Activated CD4-positive, alpha-beta T cell treated with anti-CD3 and anti-CD28 coated beads, Interleukin-2, amount 10 ng/mL, durations not matched to agents 24 days and 14 days (primary cell): ENCODE measurements around the gene SLCO1B1. TPM values are rescaled to one million over a fixed set of nuclear protein-coding genes. Genes with fewer than 3 reads are reported as not detected.
"Not testable (repeated sequence)": the region's sequence is repeated elsewhere in the genome, so short reads cannot be mapped to it uniquely, and the experiment has no call there.

Experiments
- DNase-seq: peaks from one replicate; pipeline ENCODE4 v3.0.0; 2022
- H3K27ac Mint-ChIP-seq: one replicate; pipeline ENCODE4 v1.8.0; 2022; ENCODE audit warnings: mild to moderate bottlenecking, mixed read lengths
- H3K27me3 Mint-ChIP-seq: one replicate; pipeline ENCODE4 v1.8.0; 2022; ENCODE audit warnings: mixed read lengths
- H3K36me3 Mint-ChIP-seq: one replicate; pipeline ENCODE4 v1.8.0; 2022; ENCODE audit warnings: low read depth, mild to moderate bottlenecking, mixed read lengths
- H3K4me1 Mint-ChIP-seq: one replicate; pipeline ENCODE4 v1.8.0; 2021; ENCODE audit warnings: mixed read lengths
- H3K4me3 Mint-ChIP-seq: one replicate; pipeline ENCODE4 v1.8.0; 2022; ENCODE audit warnings: mild to moderate bottlenecking, moderate library complexity, mixed read lengths
- H3K9me3 Mint-ChIP-seq: one replicate; pipeline ENCODE4 v1.8.0; 2021; ENCODE audit warnings: mixed read lengths
- intact Hi-C: fragments of 100-400 bp; cut with micrococcal nuclease; formaldehyde crosslinking; loops from one replicate; pipeline ENCODE4 v1.15.1; 2023
- total RNA-seq: library from RNA; stranded (reverse); gene quantifications from 2 replicates; pipeline ENCODE4 v1.2.3, GENCODE V29; 2022

The SLCO1B1 gene
- total RNA-seq, 1 donor from 2014 or later = not detected

DNA sequence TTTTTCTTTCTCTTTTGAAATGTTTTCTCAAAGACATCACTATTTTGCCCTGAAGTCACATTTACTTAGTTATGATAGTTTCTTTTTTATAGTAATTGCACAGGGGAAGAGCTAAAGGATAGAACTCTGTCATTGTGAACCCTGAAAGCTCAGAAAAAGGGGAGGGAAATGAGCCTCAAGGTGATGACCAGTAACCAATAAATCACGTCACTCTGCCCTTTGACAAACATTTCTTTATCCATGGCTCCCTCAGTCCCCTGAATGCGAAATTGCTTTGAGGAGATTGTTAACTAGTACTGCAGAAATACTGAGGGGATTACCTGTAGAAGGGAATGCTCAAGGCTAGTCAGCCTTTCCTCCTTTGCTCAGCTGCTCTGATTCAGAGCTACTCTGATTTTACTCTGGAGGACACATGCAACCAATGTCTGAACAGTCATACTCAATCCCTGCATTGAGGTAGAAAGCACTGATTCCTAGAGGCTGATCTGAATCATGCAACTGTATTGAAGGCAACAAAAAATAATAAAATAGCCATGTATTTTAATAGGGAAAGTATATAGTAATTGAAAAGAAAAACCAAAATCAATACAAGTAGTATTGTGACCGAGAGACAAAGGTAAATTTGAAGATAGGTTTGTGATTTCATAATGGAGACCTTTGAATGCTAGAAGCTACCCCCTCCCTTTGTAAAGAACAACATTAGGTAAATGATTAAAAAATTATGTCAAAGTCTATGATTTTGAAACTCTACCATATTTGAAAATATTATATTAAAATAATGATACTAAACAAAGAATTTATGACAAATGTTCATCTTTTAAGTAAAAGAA is 24.7 kb downstream of the SLCO1B1 start:
- Mint-ChIP-seq H3K9me3 (no peaks in the 10 kb centered on the region), H3K4me3 (no peak overlapping the region), H3K27ac (no peak overlapping the region), H3K4me1 (peaks cover 2% of the 10 kb centered on the region), H3K36me3 (no peaks in the 10 kb centered on the region), H3K27me3 (no peaks in the 10 kb centered on the region)
- no peak for DNase-seq
- intact Hi-C loops = no loop called here

DNA sequence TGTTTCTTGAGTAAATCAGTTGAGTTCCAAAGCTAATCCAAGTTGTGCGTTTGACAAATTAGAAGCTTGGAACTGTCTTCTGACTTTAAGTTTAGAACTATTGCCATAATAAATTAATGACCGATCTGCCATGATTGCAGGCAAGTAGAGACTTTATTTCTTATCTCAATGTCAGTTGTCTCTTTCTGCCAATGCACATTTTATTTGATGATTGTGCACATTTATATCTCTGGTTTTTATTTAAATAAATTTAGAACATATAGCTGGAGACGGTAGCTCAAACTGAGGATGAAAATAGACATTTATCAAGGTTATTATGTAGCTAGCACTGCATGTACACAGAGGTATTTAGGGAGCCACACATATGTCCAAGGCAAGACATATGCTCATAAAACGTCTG is 34.1 kb downstream of the SLCO1B1 start:
- intact Hi-C loops = loop anchor here (10.0 kb wide), 2 partner anchors 220 to 700 kb away; no protein-coding TSS in a partner anchor
- no peaks in the 10 kb centered on the region for H3K9me3 Mint-ChIP-seq

DNA sequence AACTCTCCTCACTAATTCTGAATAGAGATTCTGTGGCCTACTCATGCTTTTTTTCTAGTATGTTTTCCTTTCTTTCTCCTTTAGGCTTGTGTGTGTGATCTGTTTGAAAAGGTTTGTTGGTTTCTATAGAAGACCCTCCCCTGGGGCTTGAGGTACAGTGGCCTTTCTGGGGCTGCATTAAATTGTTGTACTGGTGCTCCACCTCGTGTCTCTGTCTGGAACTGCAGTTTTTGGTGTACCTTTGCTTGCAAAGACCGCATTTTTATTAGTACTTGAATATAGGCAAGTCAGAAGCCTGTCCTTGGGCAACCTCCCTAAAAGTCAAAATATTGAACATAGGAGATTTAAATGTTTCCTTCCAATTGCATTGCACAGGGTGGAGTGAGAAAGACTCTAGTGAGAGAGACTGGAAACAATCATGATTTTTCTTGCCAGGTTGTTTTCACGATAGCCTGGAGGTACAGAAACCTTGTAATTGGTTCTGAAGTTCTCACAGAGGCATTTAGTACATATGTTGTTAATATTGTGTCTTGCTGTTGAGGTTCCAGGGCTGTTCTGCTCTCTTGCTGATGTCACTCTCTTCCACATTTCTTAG is 39.0 kb downstream of the SLCO1B1 start:
- Mint-ChIP-seq H3K9me3 (no peaks in the 10 kb centered on the region), H3K4me3 (no peak overlapping the region), H3K27me3 (no peaks in the 10 kb centered on the region), H3K27ac (no peak overlapping the region), H3K36me3 (no peaks in the 10 kb centered on the region), H3K4me1 (no peaks in the 10 kb centered on the region)
- intact Hi-C loops = loop anchor here (2.0 to 10.0 kb wide), 3 partner anchors 225 to 705 kb away; no protein-coding TSS in a partner anchor
- DNase-seq = peak; percentile 79

More for the DNA sequence above, 34.1 kb downstream of the SLCO1B1 start:
- no peak overlapping the region for H3K27ac Mint-ChIP-seq
- no peak overlapping the region for H3K4me3 Mint-ChIP-seq
- H3K4me1 Mint-ChIP-seq = no peaks in the 10 kb centered on the region
- no peak for DNase-seq
- H3K27me3 Mint-ChIP-seq = no peaks in the 10 kb centered on the region
- no peaks in the 10 kb centered on the region for H3K36me3 Mint-ChIP-seq

DNA sequence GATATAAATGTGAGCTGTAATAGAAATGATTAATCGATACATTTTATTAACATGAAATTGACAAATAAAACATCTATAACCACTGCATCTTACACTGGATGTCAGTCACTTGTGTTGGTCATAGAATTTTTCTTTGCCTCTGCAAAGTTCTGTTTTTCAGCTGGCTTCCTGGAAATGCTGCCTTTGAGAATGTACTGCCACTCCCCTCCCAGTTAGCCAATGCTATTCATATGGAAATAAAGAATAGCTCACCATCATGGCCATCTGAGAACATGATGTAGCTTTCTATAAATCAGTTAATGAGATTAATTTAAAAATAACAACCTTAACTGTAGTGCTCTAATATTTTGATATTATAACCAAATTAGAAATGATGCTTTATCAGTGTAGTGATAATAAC is 41.1 kb downstream of the SLCO1B1 start:
- Mint-ChIP-seq H3K4me1 (no peaks in the 10 kb centered on the region), H3K36me3 (no peaks in the 10 kb centered on the region), H3K4me3 (no peak overlapping the region), H3K27me3 (no peaks in the 10 kb centered on the region), H3K9me3 (no peaks in the 10 kb centered on the region), H3K27ac (no peak overlapping the region)
- intact Hi-C loops = no loop called here
- no peak for DNase-seq

DNA sequence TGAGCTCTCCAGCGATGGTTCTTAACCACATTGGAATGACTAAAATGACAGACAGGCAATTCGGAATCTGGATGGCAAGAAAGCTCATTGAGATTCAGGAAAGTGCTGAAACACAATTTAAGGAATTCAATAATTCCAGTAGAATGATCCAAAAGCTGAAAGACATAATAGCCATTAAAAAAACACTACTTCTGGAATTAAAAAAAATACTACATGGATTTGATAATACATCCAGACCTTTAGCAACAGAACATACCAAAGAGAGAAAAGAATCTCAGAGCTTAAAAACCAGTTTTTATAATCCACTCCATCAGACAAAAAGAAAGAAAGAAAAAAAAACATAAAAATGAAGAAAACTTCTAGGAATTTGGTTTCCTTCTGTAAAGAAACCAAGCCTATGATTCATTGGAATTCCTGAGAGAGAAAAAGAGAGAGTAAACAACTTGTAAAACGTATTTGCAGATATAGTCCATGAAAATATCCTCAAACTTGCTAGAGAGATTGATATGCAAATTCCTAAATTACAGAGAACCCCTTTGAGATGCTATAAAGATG is 52.8 kb downstream of the SLCO1B1 start:
- DNase-seq = no peak
- no peak overlapping the region for H3K4me3 Mint-ChIP-seq
- no peak overlapping the region for H3K27ac Mint-ChIP-seq
- no peaks in the 10 kb centered on the region for H3K4me1 Mint-ChIP-seq
- no peaks in the 10 kb centered on the region for H3K9me3 Mint-ChIP-seq
- no peaks in the 10 kb centered on the region for H3K27me3 Mint-ChIP-seq
- H3K36me3 Mint-ChIP-seq = no peaks in the 10 kb centered on the region
- intact Hi-C loops = no loop called here

DNA sequence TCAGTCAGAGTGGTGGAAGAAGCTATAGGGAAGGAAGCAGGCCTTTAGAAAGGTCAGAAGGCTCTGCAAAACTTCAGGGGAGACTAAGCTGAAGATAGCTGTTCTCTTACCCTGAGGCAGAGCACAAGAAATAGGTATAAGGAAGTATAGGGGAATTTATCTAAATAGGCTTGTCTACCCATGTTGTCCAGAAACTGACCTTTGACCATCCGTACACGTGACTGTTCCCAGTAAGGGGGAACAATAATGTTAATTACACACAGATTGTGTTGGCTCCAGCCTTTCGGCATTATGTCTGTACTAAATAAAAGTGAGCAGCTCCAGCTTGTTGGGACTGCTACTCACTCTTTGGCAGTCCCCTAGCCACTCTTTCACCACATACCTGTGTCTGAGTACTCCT is 59.0 kb downstream of the SLCO1B1 start:
- H3K27me3 Mint-ChIP-seq = no peaks in the 10 kb centered on the region
- no peak overlapping the region for H3K27ac Mint-ChIP-seq
- no peaks in the 10 kb centered on the region for H3K9me3 Mint-ChIP-seq
- intact Hi-C loops = no loop called here
- no peak overlapping the region for H3K4me3 Mint-ChIP-seq
- H3K4me1 Mint-ChIP-seq = no peaks in the 10 kb centered on the region
- H3K36me3 Mint-ChIP-seq = no peaks in the 10 kb centered on the region
- no peak for DNase-seq

DNA sequence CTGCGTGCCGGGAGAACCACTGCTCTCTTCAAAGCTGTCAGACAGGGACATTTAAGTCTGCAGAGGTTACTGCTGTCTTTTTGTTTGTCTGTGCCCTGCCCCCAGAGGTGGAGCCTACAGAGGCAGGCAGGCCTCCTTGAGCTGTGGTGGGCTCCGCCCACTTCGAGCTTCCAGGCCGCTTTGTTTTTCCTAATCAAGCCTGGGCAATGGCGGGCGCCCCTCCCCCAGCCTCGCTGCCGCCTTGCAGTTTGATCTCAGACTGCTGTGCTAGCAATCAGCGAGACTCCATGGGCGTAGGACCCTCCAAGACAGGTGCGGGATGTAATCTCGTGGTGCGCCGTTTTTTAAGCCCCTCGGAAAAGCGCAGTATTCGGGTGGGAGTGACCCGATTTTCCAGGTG is 83.4 kb downstream of the SLCO1B1 start:
- H3K4me3 Mint-ChIP-seq, intact Hi-C loops, H3K9me3 Mint-ChIP-seq, H3K36me3 Mint-ChIP-seq, H3K27ac Mint-ChIP-seq, H3K27me3 Mint-ChIP-seq, DNase-seq, H3K4me1 Mint-ChIP-seq: not testable (repeated sequence)

DNA sequence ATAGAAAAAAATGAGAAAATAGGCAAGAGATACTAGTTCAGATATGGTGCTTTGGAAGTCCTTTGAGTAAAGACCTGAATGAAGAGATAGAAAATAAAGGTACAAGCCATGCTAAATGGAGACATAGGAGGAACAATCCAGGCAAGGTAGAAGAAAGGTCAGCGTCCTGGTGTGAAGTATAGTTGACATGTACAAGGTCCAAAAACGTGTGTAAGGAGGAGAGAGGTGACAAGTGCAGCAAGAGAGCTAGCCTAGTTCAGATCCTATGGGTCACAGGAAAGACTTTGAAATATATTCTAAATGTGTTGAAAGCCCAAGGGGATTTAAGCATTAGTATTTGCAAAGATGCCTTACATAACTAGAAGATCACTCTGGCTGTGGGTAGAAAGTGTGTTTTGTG is 88.2 kb downstream of the SLCO1B1 start:
- no peaks in the 10 kb centered on the region for H3K9me3 Mint-ChIP-seq
- H3K27me3 Mint-ChIP-seq = no peaks in the 10 kb centered on the region
- no peak for DNase-seq
- no peaks in the 10 kb centered on the region for H3K4me1 Mint-ChIP-seq
- H3K4me3 Mint-ChIP-seq = no peak overlapping the region
- intact Hi-C loops = no loop called here
- H3K27ac Mint-ChIP-seq = no peak overlapping the region
- H3K36me3 Mint-ChIP-seq = no peaks in the 10 kb centered on the region

DNA sequence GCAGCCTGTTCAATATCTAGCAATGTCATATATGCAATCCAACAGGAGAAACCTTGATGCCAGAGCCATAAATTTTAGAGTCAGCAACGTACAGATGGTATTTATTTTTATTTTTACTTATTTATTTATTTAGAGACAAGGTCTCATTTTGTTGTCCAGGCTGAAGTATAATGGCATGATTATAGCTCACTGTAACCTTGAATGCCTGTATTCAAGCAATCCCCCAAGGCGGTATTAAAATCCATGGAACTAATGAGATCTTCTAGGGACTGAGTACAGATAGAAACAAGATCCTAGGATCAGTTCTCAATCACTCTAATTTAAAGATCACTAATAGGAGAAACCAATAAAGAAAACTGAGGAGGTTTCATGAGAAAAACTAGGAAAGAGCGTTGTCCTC is 89.3 kb downstream of the SLCO1B1 start:
- H3K9me3 Mint-ChIP-seq = no peaks in the 10 kb centered on the region
- no peak for DNase-seq
- intact Hi-C loops = no loop called here

DNA sequence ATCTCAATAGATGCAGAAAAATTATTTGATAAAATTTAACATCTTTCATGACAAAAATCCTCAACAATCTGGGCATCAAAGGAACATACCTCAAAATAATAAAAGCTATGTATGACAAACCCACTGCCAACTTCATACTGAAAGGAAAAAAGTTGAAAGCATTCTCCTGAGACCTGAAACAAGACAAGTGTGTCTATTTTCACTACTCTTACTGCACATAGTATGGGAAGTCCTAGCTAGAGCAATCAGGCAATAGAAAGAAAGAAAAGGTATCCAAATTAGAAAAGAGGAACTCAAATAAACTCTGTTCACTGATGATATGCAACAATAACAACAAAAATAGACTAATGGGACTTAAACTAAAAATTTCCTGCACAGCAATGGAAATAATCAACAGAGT is 90.1 kb downstream of the SLCO1B1 start:
- H3K4me1 Mint-ChIP-seq = no peaks in the 10 kb centered on the region
- no peak overlapping the region for H3K27ac Mint-ChIP-seq
- H3K36me3 Mint-ChIP-seq = no peaks in the 10 kb centered on the region
- DNase-seq = no peak
- no peaks in the 10 kb centered on the region for H3K27me3 Mint-ChIP-seq
- intact Hi-C loops = no loop called here
- no peaks in the 10 kb centered on the region for H3K9me3 Mint-ChIP-seq
- no peak overlapping the region for H3K4me3 Mint-ChIP-seq

More for the DNA sequence above, 89.3 kb downstream of the SLCO1B1 start:
- Mint-ChIP-seq H3K27me3 (no peaks in the 10 kb centered on the region), H3K4me1 (no peaks in the 10 kb centered on the region), H3K27ac (no peak overlapping the region), H3K36me3 (no peaks in the 10 kb centered on the region), H3K4me3 (no peak overlapping the region)

DNA sequence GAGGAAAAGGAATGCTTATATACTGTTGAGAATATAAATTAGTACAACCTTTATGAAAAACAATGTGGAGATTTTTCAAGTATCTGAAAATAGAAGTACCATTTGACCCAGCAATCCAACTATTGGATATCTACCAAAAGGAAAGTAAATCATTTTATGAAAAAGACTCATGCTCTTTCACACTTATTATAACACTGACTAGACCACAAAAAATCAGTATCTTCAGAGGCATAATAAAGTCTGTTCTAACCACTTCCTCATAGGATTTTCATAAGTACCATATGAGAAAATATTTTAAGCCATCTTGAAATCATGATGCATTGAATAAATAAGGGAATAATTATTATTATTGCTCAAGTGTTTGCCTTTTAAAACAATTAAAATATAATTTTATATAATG is 90.8 kb downstream of the SLCO1B1 start:
- Mint-ChIP-seq H3K27ac (no peak overlapping the region), H3K27me3 (no peaks in the 10 kb centered on the region), H3K36me3 (no peaks in the 10 kb centered on the region), H3K4me1 (no peaks in the 10 kb centered on the region), H3K9me3 (no peaks in the 10 kb centered on the region), H3K4me3 (no peak overlapping the region)
- intact Hi-C loops = no loop called here
- no peak for DNase-seq

DNA sequence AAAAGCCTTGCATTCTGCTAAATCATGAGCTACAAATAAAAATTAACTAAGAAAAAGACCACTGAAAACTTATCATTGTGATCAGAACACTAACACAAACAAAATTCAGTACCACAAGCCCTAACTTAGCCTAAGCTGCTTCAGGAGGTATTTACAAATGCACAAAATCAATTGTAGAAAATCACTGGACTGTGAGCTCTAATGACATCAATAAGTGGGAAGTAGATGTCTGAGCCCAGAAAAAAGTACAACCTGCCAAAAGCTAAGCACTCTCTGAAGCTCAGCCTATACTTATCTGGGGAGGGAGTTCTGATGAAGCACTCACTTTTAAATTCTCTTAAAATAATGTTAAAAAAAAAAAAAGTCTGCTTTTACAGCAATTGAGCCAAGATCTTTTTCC is 92.9 kb downstream of the SLCO1B1 start:
- H3K27me3 Mint-ChIP-seq = no peaks in the 10 kb centered on the region
- no peak for DNase-seq
- no peaks in the 10 kb centered on the region for H3K9me3 Mint-ChIP-seq
- no peaks in the 10 kb centered on the region for H3K4me1 Mint-ChIP-seq
- H3K27ac Mint-ChIP-seq = no peak overlapping the region
- no peaks in the 10 kb centered on the region for H3K36me3 Mint-ChIP-seq
- no peak overlapping the region for H3K4me3 Mint-ChIP-seq
- intact Hi-C loops = no loop called here

DNA sequence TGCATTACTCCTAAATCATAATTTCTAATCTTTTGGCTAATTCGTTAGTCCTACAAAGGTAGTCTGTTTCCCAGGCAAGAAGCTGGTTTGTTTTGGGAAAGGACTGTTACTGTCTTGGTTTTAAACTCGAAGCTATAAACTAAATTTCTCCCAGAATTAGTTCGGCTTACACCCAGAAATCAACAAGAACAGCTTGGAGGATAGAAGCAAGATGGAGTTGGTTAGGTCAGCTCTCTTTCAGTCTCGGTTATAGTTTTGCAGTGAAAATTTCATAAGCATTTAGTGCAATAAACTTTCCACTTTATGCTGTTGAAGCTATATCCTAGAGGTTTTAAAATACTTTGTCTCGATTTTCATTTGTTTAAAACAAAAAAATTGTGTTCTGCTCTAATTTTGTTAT is 103.4 kb downstream of the SLCO1B1 start:
- Mint-ChIP-seq H3K27me3 (no peaks in the 10 kb centered on the region), H3K27ac (no peak overlapping the region), H3K9me3 (no peaks in the 10 kb centered on the region), H3K4me1 (no peaks in the 10 kb centered on the region), H3K36me3 (no peaks in the 10 kb centered on the region), H3K4me3 (no peak overlapping the region)
- DNase-seq = no peak
- intact Hi-C loops = no loop called here

DNA sequence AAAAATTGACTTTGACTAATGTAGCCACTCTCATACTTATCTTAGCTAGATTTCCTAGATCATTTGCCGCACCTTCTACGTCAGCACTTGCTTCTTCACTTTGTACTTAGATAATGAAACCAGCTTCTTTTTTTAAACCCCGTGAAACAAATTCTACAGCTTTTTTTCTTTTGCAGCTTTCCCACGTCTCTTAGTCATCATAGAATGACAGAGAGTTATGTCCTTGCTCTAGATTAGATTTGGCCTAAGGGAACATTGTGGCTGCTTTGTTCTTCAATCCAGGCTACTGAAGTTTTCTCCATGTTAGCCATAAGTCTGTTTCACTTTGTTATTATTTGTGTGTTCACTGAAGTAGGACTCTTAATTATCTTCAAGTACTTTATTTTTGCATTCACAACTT is 108.9 kb downstream of the SLCO1B1 start:
- no peaks in the 10 kb centered on the region for H3K36me3 Mint-ChIP-seq
- no peaks in the 10 kb centered on the region for H3K27me3 Mint-ChIP-seq
- H3K4me1 Mint-ChIP-seq = no peaks in the 10 kb centered on the region
- no peaks in the 10 kb centered on the region for H3K9me3 Mint-ChIP-seq
- no peak overlapping the region for H3K27ac Mint-ChIP-seq
- H3K4me3 Mint-ChIP-seq = no peak overlapping the region
- intact Hi-C loops = no loop called here
- no peak for DNase-seq
